ENCODE results near the gene EPS15. TPM values are rescaled to one million over a fixed set of nuclear protein-coding genes. Genes with fewer than 3 reads are reported as not detected.

Gene EPS15
- total and polyA plus RNA-seq, 8 donors = 13.3 to 139 (median 46.8) TPM

DNA sequence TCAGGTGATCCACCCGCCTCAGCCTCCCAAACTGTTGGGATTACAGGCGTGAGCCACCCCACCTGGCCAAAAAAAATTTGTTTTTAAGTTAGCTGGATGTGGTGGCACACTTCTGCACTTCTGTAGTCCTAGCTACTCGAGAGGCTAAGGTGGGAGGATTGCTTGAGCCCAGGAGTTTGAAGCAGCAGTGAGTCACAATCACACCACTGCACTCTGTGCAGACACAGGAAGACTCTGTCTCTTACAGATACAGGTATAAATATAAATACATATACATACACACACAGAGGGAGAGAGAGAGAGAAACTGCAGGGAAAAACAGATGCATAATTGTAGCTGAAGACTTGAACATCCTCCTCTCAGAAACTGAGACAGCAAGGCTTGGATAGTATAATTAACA lies 34.8 kb upstream of the EPS15 start:
- WGBS, 5 donors = 79 to 91% (median 85%) methylated on average over 3 of the region's 3 CpGs
- intact Hi-C loops (cut with DNase I; ENCODE audit: low total_unique reads) = no loop called here
- Histone ChIP-seq H3K4me1 (peaks cover 0 to 6% (median 1%) of the 10 kb centered on the region in 4 donors), H3K27me3 (no peaks in the 10 kb centered on the region), H3K27ac (no peak overlapping the region), H3K9me3 (no peaks in the 10 kb centered on the region), H3K36me3 (no peaks in the 10 kb centered on the region), H3K4me3 (no peak overlapping the region)
- DNase-seq = no peak
- TF ChIP-seq, protein P1, sequence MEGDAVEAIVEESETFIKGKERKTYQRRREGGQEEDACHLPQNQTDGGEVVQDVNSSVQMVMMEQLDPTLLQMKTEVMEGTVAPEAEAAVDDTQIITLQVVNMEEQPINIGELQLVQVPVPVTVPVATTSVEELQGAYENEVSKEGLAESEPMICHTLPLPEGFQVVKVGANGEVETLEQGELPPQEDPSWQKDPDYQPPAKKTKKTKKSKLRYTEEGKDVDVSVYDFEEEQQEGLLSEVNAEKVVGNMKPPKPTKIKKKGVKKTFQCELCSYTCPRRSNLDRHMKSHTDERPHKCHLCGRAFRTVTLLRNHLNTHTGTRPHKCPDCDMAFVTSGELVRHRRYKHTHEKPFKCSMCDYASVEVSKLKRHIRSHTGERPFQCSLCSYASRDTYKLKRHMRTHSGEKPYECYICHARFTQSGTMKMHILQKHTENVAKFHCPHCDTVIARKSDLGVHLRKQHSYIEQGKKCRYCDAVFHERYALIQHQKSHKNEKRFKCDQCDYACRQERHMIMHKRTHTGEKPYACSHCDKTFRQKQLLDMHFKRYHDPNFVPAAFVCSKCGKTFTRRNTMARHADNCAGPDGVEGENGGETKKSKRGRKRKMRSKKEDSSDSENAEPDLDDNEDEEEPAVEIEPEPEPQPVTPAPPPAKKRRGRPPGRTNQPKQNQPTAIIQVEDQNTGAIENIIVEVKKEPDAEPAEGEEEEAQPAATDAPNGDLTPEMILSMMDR (IDR thresholded peaks at IDR 0.05) = no peak
- no peak for TF ChIP-seq EP300 (IDR thresholded peaks at IDR 0.05)
- TF ChIP-seq POLR2AphosphoS5 (IDR thresholded peaks at IDR 0.05) = no peak
- TF ChIP-seq POLR2A (IDR thresholded peaks at IDR 0.05) = no peak

- H3K27me3 ChIP-seq = no peaks in the 10 kb centered on the region
- H3K36me3 ChIP-seq = no peaks in the 10 kb centered on the region
- WGBS, 5 donors = 87 to 95% (median 91%) methylated on average over 11 of the region's 11 CpGs
- intact Hi-C loops (cut with DNase I; ENCODE audit: low total_unique reads) = no loop called here
- no peak for TF ChIP-seq POLR2A (IDR thresholded peaks at IDR 0.05)
- TF ChIP-seq, protein P1 (IDR thresholded peaks at IDR 0.05) = no peak
- no peak for TF ChIP-seq EP300 (IDR thresholded peaks at IDR 0.05)
- TF ChIP-seq POLR2AphosphoS5 (IDR thresholded peaks at IDR 0.05) = no peak
- H3K4me3 ChIP-seq = no peak overlapping the region
- peaks cover 0 to 6% (median 1%) of the 10 kb centered on the region in 4 donors for H3K4me1 ChIP-seq
- no peak overlapping the region for H3K27ac ChIP-seq
- no peak for DNase-seq
- H3K9me3 ChIP-seq = no peaks in the 10 kb centered on the region
Observed at GRCh38 chr1:51552929-51553807, 34.1 kb upstream of the EPS15 start.

DNA sequence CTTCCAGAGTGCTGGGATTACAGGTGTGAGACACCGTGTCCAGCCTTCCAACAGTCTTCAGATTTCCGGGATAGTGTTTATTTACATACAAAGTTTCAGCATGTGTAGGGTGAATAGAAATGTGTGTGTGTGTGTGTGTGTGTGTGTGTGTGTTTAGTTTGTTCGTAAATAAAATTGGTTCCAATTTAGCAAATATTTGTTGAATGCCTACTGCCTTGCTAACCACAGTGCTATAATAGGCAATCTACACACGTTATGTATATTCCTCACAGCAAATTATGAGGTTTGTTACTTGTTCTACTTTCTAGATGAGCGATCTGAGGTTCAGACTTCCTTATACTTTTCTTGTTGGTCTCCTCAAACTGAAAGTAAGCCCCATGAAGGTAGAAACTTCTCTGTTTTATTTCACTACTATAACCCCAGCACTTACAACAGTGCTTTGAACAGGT lies 32.8 kb upstream of the EPS15 start:
- DNase-seq = peak in 1 of 2 donors; percentile 28

GRCh38 chr1:51551081-51551480 lies 32.0 kb upstream of the EPS15 start:
- Histone ChIP-seq H3K27ac (peak overlapping the region in 1 of 5 donors; percentile 2), H3K9me3 (no peaks in the 10 kb centered on the region), H3K4me3 (no peak overlapping the region), H3K36me3 (no peaks in the 10 kb centered on the region), H3K4me1 (peaks cover 0 to 6% (median 1%) of the 10 kb centered on the region in 4 donors), H3K27me3 (no peaks in the 10 kb centered on the region)
- WGBS, 5 donors = 74 to 84% (median 78%) methylated on average over 2 of the region's 2 CpGs
- DNase-seq = no peak
- intact Hi-C loops (cut with DNase I; ENCODE audit: low total_unique reads) = no loop called here
- TF ChIP-seq EP300 (IDR thresholded peaks at IDR 0.05) (no peak), POLR2AphosphoS5 (IDR thresholded peaks at IDR 0.05) (no peak), POLR2A (IDR thresholded peaks at IDR 0.05) (no peak)
- TF ChIP-seq, protein P1 (IDR thresholded peaks at IDR 0.05) = no peak

More for the DNA sequence above, 32.8 kb upstream of the EPS15 start:
- H3K4me1 ChIP-seq = peaks cover 0 to 6% (median 1%) of the 10 kb centered on the region in 4 donors
- intact Hi-C loops (cut with DNase I; ENCODE audit: low total_unique reads) = no loop called here
- H3K27me3 ChIP-seq = no peaks in the 10 kb centered on the region
- peak overlapping the region in 2 of 5 donors; percentile 2 to 13 for H3K27ac ChIP-seq
- no peaks in the 10 kb centered on the region for H3K36me3 ChIP-seq
- 12 to 45% (median 22%) methylated on average over 5 of the region's 5 CpGs for WGBS, 5 donors
- no peak for TF ChIP-seq POLR2AphosphoS5 (IDR thresholded peaks at IDR 0.05)
- H3K9me3 ChIP-seq = no peaks in the 10 kb centered on the region
- H3K4me3 ChIP-seq = no peak overlapping the region

GRCh38 chr1:51549901-51550300 lies 30.8 kb upstream of the EPS15 start:
- Histone ChIP-seq H3K36me3 (no peaks in the 10 kb centered on the region), H3K4me3 (no peak overlapping the region), H3K27ac (no peak overlapping the region), H3K9me3 (no peaks in the 10 kb centered on the region), H3K27me3 (no peaks in the 10 kb centered on the region), H3K4me1 (peaks cover 0 to 6% (median 1%) of the 10 kb centered on the region in 4 donors)
- no peak for DNase-seq
- no peak for TF ChIP-seq POLR2AphosphoS5 (IDR thresholded peaks at IDR 0.05)
- TF ChIP-seq, protein P1 (IDR thresholded peaks at IDR 0.05) = no peak
- 82 to 89% (median 83%) methylated on average over 3 of the region's 3 CpGs for WGBS, 5 donors
- intact Hi-C loops (cut with DNase I; ENCODE audit: low total_unique reads) = no loop called here

All from stomach (tissue), 9 donors.